ENCODE results near the gene CST9.
"Not testable (repeated sequence)": the region's sequence is repeated elsewhere in the genome, so short reads cannot be mapped to it uniquely, and the experiment has no call there.

Gene CST9

DNA sequence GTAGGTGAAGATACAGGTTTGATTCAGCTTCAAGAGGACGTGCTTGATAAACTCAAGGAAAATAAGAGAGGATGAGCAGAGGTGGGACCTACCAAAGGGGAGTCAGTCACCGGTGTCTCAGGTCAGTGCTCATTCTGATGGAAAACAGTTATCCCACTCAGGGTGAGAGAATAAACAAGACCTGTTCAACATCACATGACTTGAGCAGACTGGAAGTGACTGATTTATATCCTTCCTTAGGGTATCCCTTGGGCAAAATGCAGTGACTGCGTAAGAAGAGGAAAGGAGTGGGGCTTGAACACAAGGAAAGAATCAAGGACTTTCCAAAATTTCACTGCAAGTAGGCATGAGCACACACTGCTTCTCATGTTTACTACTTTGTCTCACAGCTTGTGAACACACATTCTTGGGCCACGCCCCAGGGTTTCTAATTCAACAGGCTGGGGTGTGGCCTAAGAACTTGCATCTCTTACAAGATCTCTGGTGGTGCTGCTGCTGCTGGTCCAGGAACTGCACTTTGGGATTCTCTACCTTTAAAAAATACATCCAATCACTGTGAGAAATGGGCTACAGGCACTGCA is 20.4 kb upstream of the CST9 start:
- no peak overlapping the region for H3K4me3 ChIP-seq (ENCODE audit: low read depth, low read length)
- DNase-seq (ENCODE audit: low read depth), result no peak

DNA sequence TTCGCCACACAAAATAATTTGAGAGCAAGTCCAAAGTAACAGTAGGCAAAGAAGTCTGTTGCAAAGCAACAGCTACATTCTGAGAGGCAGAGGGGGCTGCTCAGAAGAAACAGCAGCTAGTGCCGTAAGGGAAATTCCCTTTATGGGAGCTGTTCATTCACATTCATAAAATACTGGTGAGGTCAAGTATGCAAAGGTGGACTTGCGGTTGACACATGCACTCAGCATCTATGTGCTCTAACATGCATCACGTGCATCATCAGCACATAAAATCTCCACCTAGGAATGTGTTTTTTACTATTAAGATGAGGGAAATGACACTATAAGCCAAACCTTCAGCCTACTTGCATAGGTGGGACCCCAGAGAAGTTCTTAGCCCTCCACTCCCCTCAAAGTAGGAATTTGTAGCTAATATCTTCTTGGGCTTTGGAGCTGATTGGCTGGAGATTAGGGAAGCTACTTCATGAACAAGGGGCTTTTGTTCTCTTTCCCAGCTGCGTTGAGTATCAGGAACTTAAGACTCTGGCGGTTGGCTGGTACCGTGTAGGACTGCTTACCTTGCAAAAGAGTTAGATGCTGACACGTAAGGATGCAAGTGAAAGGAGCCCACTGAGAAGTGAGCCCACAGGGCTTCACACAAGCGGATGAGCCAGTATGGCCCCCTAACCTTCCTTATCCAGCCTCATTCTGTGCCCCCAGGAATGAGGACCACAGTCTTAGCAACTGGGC is 19.7 kb upstream of the CST9 start:
- no peak for DNase-seq (ENCODE audit: low read depth)
- H3K4me3 ChIP-seq (ENCODE audit: low read depth, low read length), result no peak overlapping the region

DNA sequence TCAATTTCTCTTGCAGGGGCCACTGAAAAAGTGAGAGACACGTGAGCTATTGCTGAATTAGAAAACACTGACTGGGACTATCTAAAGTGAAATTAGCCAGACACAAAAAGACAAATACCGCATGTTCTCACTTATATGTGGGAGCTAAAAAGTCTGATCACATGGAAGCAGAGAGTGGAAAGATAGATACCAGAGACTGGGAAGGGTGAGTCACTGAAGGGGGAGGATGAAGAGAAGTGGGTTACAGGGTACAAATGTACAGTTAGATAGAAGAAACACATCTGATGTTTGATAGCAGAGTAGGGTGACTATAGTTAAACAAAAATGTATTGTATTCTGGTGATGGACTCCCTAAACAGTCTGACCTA is 18.6 kb upstream of the CST9 start:
- H3K4me3 ChIP-seq (ENCODE audit: low read depth, low read length), result no peak overlapping the region
- DNase-seq (ENCODE audit: low read depth), result no peak

DNA sequence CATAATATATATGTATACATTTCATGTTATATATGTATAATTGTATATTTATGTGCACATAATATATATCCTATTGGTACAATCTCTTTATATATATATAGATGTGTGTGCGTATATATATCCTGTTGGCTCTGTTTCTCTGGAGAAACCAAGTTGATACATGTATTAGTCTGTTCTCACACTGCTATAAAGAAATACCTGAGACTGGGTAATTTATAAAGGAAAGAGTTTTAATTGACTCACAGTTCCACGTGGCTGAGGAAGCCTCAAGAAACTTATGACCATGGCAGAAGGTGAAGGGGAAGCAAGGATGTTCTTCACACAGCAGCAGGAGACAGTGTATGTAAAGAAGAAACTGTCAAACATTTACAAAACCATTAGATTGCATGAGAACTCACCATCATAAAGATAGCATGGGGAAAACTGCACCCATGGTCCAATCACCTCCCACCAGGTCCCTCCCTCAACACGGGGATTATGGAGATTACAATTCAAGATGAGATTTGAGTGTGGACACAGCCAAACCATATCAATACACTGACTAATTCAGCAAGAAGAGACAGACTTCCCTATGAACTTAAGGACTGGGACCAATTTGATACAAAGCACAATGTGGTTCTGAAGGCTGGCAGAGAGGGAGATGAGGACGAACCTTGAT is 18.1 kb upstream of the CST9 start:
- DNase-seq (ENCODE audit: low read depth), result no peak
- H3K4me3 ChIP-seq (ENCODE audit: low read depth, low read length), result no peak overlapping the region

DNA sequence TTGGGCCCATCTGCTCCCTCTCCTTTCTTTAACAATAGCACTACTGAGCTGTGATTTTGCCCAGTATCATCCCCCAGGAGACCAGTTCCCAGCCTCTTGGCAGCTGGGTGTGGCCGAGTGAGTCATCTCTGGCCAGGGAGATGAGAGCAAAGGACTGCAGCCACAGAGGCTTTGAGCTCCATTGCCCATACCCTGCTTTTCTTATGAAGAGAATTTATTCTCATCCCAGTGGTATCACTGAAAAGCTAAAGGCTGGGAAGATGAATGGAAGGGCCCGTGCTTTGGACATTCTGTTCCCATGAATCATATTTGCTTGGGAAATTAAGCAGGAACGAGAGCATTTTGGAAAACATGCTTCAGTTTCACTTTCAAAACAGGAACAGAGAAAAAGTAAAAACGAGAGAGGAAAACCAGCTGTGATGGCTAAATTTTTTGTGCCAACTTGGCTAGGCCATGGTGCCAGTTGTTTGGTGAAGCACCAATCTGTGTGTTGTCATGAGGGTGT is 17.2 kb upstream of the CST9 start:
- DNase-seq (ENCODE audit: low read depth), result peak; percentile 97

DNA sequence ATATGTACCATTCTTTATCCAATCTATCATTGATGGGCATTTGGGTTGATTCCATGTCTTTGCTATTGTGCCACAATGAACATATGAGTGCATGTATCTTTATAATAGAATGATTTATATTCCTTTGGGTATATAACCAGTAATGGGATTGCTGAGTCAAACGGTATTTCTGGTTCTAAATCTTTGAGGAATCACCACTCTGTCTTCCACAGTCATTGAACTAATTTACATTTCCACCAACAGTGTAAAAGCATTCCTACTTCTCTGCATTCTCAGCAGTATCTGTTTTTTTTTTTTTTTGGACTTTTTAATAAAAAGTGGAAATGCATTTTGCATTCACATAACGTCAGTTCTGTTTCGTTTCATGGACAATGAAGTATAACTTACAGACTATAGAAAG is 16.7 kb upstream of the CST9 start:
- H3K4me3 ChIP-seq (ENCODE audit: low read depth, low read length); DNase-seq (ENCODE audit: low read depth): not testable (repeated sequence)

More for the DNA sequence above, 17.2 kb upstream of the CST9 start:
- H3K4me3 ChIP-seq (ENCODE audit: low read depth, low read length), result peak overlapping the region; percentile 20

DNA sequence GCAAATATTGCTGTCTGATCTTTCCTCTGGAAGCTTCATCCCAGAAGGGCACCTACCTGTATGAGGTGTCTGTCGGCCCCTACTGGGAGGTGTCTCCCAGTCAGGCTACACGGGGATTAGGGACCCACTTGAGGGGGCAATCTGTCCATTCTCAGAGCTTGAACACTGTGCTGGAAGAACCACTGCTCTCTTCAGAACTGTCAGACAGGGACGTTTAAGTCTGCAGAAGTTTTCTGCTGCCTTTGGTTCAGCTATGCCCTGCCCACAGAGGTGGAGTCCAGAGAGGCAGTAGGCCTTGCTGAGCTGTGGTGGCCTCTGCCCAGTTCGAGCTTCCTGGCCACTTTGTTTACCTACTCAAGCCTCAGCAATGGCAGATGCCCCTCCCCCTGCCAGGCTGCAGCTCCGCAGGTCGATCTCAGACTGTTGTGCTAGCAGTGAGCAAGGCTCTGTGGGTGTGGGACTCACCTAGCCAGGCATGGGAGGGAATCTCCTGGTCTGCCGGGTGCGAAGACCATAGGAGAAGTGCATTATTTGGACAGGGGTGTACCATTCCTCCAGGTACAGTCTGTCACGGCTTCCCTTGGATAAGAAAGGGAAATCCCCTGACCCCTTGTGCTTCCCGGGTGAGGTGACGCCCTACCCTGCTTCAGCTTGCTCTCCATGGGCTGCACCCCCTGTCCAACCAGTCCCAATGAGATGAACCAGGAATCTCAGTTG is 15.1 kb upstream of the CST9 start:
- not testable (repeated sequence) for H3K4me3 ChIP-seq (ENCODE audit: low read depth, low read length); DNase-seq (ENCODE audit: low read depth)

DNA sequence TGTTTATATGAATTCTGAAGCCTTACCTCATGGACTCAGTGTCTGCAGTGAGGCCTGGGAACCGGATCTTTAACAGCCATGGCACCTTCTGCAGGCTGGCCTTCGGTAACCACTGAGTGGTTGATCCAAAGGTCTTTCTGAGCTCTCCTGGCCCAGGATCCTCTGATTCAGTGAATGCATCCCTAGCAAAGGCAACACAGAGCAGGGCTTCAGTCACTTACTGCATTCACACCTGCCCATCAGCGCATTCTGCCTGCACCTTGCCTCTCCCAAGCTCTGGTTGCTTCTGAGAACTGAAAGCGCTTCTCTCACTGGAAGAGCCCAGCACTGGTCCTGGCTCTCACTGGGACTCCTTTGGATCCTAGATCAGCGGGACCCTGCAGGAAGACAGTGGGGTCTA is 8.4 kb upstream of the CST9 start:
- no peak for DNase-seq (ENCODE audit: low read depth)
- no peak overlapping the region for H3K4me3 ChIP-seq (ENCODE audit: low read depth, low read length)

DNA sequence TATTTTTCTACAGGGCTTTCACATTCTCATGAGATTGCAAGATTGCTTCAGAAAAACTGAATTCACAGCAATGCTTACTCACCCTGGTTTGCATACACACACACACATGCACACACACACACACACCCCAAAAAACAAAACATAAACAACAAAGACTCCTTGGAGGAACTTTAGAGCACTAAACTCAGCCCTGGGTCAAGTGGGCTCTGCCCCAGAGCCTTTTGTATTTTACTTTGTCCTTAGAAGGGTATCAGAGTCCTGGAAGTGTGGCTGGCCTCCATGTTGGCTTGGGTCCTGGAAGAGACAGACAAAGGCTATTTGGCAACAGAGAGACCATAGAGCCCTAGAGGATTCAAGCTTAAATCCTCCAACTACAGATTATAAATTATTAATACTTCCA is 8.0 kb upstream of the CST9 start:
- peak; percentile 45 for DNase-seq (ENCODE audit: low read depth)

DNA sequence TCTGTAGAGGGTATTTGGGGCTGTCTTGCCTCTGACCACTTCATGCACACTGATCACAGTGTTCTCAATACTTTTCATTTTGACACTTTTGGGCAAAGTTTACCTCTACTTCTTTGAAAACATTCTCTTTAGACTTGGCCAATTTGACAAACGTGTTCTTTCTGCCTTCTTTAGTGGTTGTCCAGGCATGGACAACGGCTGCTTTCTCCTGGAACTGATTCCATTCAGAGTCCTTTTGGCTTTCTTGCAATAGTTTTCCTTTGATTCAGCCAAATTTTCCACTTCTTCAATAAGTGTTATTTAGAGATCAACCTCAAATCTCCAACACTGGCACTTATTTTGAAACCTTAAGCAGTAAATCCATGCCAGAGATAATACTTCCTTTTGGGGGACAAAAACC is 6.7 kb upstream of the CST9 start:
- H3K4me3 ChIP-seq (ENCODE audit: low read depth, low read length), result no peak overlapping the region
- DNase-seq (ENCODE audit: low read depth), result no peak

More for the DNA sequence above, 8.0 kb upstream of the CST9 start:
- no peak overlapping the region for H3K4me3 ChIP-seq (ENCODE audit: low read depth, low read length)

DNA sequence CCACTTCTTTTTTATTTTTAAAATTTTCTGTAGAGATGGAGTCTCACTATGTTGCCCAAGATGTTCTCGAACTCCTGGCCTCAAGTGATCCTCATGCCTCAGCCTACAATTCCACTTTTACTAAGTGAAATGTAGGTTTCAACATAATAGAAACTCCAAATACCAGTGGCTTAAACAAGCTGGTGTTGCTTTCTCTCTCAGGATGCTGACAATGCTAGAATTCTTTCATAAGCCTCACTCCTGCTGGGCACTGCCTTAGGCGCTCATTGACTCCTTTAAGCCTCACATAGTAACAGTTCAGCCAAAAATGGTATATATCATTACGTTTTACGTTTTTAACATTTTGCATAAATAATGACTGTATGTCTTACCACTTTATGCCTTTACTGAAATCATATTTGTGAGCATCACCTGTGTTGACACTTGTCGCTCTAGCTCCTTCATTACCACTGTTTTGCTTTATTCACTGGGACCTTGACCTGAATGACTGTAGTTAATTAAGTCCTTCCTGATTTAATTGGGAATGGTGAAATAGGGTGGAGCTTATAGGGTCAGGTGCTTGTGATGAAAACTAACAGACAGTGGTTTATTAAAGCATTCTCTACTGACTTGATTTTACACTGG is 3.9 kb upstream of the CST9 start:
- H3K4me3 ChIP-seq (ENCODE audit: low read depth, low read length), result no peak overlapping the region
- no peak for DNase-seq (ENCODE audit: low read depth)

DNA sequence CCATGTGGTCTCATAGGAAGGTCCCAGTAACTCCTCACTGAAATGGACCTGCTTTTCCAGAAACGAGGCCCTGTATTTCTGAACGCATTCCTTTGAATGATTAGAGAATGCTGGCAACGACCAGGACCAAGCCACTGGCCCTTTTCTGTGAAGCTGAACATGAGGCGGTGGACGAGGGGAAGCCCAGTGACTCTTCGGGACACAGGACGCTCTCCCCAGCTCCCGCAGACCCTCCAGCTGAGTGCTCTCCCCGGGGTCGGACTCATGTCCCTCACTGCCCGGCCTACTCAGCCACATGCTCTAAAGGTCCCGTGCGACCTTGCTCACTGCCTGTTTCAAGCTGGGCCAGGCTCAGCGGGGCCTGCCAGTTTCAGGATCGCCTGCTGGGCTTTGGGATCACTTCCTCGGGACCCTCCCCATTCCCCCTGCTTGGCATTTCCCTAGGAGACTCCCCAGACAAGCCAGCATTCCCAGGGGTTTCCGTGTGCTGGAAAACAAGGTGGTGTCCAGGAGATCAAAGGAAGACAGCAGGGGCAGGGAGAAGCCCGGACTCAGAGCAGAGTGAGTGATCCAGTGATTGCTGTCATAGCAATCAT is 2.6 kb upstream of the CST9 start:
- no peak for DNase-seq (ENCODE audit: low read depth)
- no peak overlapping the region for H3K4me3 ChIP-seq (ENCODE audit: low read depth, low read length)

DNA sequence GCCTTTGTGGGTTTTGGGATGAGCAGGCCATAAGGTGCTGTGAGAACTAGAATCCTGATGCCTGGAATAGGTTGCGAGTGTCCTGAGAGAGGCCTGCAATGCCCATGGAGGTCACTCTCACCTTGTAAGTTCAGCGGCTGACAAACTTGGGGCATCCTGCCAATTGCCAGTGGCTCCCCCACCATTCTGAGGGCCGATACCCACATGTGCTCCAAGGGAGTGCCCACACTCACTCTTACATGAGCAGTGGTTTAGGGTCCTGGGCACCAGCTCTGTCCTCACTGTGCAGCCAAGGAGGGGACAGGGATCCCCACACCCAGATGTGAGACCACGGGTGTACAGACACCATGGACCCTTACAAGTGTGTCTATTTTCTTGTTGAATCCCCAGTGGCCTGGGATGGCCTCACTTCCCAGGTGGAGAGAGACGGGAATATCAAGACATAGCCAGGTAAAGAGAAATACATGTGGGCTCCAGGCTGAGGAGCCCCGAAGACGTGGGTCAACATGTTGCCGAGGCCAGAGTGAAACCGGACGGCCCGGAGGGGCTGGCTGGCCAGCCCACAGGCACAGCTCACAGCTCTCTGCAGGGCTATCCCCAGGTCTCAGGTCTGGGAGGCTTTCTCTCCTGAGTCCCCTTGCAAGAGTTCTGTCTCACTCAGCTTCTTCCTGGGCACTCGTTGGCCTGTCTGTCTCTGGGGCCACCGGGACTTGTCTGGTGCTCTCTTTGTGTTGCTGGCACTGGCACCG is 2.0 kb upstream of the CST9 start:
- no peak for DNase-seq (ENCODE audit: low read depth)
- H3K4me3 ChIP-seq (ENCODE audit: low read depth, low read length), result no peak overlapping the region

DNA sequence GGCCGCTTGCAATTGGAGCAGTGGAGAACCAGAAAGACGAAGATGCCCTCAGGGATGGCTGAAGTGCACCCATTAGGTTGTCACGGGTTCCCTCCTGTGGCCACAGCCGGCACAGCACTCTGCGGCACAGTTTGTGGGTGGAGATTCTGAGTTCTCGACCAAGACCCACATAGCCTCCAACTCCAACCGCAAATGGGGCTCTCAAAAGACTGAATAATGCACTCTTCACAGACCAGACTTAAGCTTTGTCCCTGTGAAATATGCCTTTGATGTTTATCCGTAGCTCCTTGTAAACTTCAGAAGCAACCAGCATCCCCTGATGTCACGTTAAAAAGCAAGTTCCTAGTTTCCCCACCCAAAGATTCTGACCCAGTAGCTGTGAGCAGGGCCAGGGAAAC is 934 bp upstream of the CST9 start:
- DNase-seq (ENCODE audit: low read depth), result no peak
- no peak overlapping the region for H3K4me3 ChIP-seq (ENCODE audit: low read depth, low read length)

DNA sequence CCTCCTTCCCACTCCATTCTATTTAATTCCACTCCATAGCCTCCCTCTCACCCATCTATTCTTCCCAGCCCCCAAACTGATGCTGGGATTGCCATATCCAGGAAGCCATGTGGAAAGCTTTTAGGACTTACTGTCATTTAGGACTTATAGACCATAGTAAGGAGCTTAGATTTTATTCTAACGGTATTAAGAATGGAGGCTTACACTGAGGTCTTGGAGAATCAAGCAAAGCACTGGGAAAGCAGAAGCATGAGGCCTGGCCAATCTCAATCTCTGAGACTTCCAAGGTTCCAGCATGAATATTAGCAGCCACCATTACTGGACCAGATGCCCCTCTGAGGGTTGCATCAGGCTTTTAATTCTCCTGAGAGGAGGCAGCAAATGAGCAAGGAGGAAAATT is 1.4 kb downstream of the CST9 start:
- no peak for DNase-seq (ENCODE audit: low read depth)
- no peak overlapping the region for H3K4me3 ChIP-seq (ENCODE audit: low read depth, low read length)

DNA sequence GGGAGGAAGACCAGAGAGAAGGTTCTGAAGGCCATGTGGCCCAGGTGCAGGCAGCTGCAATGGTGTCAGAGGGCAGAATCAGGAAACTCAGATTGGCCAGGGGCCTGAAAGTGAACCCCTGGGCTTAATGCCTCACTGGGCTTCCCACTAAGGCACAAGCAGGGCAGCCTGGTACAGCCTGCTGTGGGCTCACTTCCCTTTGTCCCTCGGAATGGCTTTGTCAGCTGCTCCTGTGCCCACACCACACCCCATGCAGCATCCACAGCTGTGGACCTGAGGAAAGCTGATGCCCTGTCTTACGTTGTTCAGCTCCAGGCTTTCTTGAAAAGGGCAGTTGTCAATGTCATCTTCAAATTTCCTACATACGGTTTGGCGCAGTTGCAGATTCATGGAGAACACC is 2.4 kb downstream of the CST9 start:
- no peak overlapping the region for H3K4me3 ChIP-seq (ENCODE audit: low read depth, low read length)
- DNase-seq (ENCODE audit: low read depth), result no peak

DNA sequence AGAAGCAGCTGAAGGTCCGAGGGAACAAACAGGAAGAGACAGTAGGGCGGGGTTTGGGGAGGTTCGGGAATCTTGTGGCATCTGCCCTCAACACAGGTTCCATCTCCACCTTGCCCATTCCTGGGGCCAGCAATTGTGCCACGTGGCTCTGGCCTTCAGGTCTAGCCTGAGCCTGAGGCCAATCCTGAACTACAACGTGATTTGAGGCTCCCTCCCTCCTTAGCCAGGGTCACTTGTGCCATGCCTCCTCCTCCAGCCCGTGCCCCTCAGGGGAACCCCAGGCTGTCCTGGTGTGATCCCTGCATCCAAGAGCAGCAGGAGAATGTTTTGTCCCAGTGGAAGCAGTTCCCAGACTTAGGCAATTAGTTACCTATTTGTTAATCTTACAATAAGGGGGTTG is 3.0 kb downstream of the CST9 start:
- no peak overlapping the region for H3K4me3 ChIP-seq (ENCODE audit: low read depth, low read length)
- DNase-seq (ENCODE audit: low read depth), result no peak

DNA sequence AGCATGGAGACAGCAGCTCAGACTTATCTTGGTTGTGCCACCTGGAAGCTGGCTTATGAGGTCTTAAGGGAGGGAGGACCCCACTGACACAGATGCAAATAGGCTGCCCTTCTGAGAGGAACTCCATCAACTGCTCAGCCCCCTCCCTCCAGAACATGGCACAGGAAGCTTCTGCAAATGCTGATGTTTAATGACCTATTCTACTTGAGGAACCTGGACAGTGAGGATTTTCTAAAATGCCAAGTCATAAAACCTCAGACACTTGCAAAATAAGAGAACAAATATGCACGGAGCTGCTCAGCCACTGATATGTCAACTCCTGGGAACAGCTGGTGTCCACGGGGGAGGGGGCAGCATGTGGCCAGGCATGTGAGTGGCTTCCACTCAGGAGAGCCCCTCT is 3.5 kb downstream of the CST9 start:
- DNase-seq (ENCODE audit: low read depth), result no peak

DNA sequence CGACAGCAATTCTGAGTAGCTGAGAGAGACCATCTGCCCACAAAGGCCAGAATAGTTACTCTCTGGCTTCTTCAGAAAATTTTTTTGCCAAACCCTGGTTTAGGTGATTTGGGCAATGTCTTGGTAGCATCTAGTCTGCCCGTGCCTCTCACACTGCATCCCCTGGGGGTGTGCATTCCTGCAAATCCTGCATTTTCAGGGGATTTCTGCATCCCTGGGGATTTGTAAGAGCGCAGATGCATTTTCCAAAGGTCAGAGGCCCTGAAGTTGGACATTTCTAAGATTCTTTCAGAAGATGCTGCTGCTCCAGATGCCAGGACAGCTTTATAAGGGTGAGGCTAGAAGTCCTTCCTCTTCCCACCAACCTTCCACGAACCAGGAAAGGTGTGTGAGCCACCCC is 4.0 kb downstream of the CST9 start:
- H3K4me3 ChIP-seq (ENCODE audit: low read depth, low read length), result no peak overlapping the region
- DNase-seq (ENCODE audit: low read depth), result no peak

More for the DNA sequence above, 3.5 kb downstream of the CST9 start:
- H3K4me3 ChIP-seq (ENCODE audit: low read depth, low read length), result no peak overlapping the region
